GM21381 (cell line): Measurements from ENCODE around the gene FOXJ3.
A peak's percentile ranks its signal among the peaks of the same experiment; 100 is the strongest.

ENCODE experiments used
- ATAC-seq: cut with Tn5 transposase; IDR thresholded peaks from one replicate; pipeline ENCODE4 v1.9.1; 2021; ENCODE audit warnings: mild to moderate bottlenecking, moderate library complexity; ENCODE audit not compliant: unreplicated experiment

The FOXJ3 gene

GRCh38 chr1:42335050-42335808 is at the start of gene FOXJ3:
FOXJ3 (minus strand) TSS chr1:42335235; CDS start chr1:42311093, 24,142 bp downstream.
- peak; percentile 77 for ATAC-seq

- no peak for ATAC-seq
Observed at GRCh38 chr1:42381280-42381673, 46.2 kb upstream of the FOXJ3 start.

GRCh38 chr1:42380586-42381279 is 45.7 kb upstream of the FOXJ3 start, which contains the start of gene RIMKLA:
RIMKLA (plus strand) TSS chr1:42380792; CDS start chr1:42380935, 143 bp downstream.
- peak; percentile 87 for ATAC-seq

- peak; percentile 45 for ATAC-seq
Observed at GRCh38 chr1:42379794-42380585, 45.0 kb upstream of the FOXJ3 start.

- no peak for ATAC-seq
Observed at GRCh38 chr1:42372796-42373195, 37.8 kb upstream of the FOXJ3 start.

- ATAC-seq = no peak
Observed at GRCh38 chr1:42370876-42371549, 36.0 kb upstream of the FOXJ3 start.

- no peak for ATAC-seq
Observed at GRCh38 chr1:42369471-42369870, 34.4 kb upstream of the FOXJ3 start.

- ATAC-seq = no peak
Observed at GRCh38 chr1:42368096-42368795, 33.2 kb upstream of the FOXJ3 start.

GRCh38 chr1:42365118-42365517 is 30.1 kb upstream of the FOXJ3 start:
- ATAC-seq = no peak

GRCh38 chr1:42364542-42364941 is 29.5 kb upstream of the FOXJ3 start:
- ATAC-seq = no peak

GRCh38 chr1:42364089-42364488 is 29.1 kb upstream of the FOXJ3 start:
- ATAC-seq = no peak

GRCh38 chr1:42359466-42359865 is 24.4 kb upstream of the FOXJ3 start:
- no peak for ATAC-seq

- ATAC-seq = peak; percentile 66
Observed at GRCh38 chr1:42358791-42359190, 23.8 kb upstream of the FOXJ3 start.

- no peak for ATAC-seq
Observed at GRCh38 chr1:42350086-42350485, 15.1 kb upstream of the FOXJ3 start.

- no peak for ATAC-seq
Observed at GRCh38 chr1:42348498-42348897, 13.5 kb upstream of the FOXJ3 start.

GRCh38 chr1:42343049-42343448 is 8.0 kb upstream of the FOXJ3 start:
- no peak for ATAC-seq

GRCh38 chr1:42340901-42341300 is 5.9 kb upstream of the FOXJ3 start:
- no peak for ATAC-seq

GRCh38 chr1:42340093-42340492 is 5.1 kb upstream of the FOXJ3 start:
- no peak for ATAC-seq

GRCh38 chr1:42336978-42337377 is 1.9 kb upstream of the FOXJ3 start:
- no peak for ATAC-seq

GRCh38 chr1:42335809-42336518 is 929 bp upstream of the FOXJ3 start:
- no peak for ATAC-seq
